HG03095 (cell line): Measurements from ENCODE around the gene ABCC6.
"Not testable (repeated sequence)": the region's sequence is repeated elsewhere in the genome, so short reads cannot be mapped to it uniquely, and the experiment has no call there.

Experiments
- ATAC-seq: cut with Tn5 transposase; IDR thresholded peaks from one replicate; pipeline ENCODE4 v1.9.1; 2021; ENCODE audit warnings: moderate library complexity; ENCODE audit not compliant: unreplicated experiment

The ABCC6 gene

DNA sequence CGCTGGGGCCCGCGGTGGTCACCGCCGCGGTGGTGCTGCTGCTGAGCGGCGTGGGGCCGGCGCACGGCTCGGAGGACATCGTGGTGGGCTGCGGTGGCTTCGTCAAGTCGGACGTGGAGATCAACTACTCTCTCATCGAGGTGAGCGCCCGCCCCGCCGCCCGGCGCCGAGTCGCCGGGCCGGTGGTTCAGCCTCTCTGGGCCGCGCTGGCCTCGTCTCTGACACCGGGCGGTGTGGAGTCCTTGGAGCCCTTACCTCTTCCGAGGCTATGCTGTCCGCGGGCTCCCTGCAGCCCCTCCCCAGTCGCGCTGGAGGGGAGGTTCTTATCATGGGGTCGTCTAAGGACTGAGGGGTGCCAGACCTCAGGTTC is 9.4 kb upstream of the ABCC6 start:
- ATAC-seq, result peak; percentile 23

- not testable (repeated sequence) for ATAC-seq
Observed at GRCh38 chr16:16223662-16224241, 458 bp upstream of the ABCC6 start.

- ATAC-seq, result not testable (repeated sequence)
Observed at GRCh38 chr16:16221382-16221781, 1.9 kb downstream of the ABCC6 start.

GRCh38 chr16:16220449-16220848 is 2.8 kb downstream of the ABCC6 start:
- not testable (repeated sequence) for ATAC-seq

GRCh38 chr16:16218787-16219186 is 4.5 kb downstream of the ABCC6 start:
- not testable (repeated sequence) for ATAC-seq

GRCh38 chr16:16218349-16218748 is 4.9 kb downstream of the ABCC6 start:
- ATAC-seq, result not testable (repeated sequence)

GRCh38 chr16:16213863-16214293 is 9.4 kb downstream of the ABCC6 start:
- ATAC-seq, result not testable (repeated sequence)

GRCh38 chr16:16211404-16211803 is 11.9 kb downstream of the ABCC6 start:
- not testable (repeated sequence) for ATAC-seq

- not testable (repeated sequence) for ATAC-seq
Observed at GRCh38 chr16:16208461-16208860, 14.8 kb downstream of the ABCC6 start.

DNA sequence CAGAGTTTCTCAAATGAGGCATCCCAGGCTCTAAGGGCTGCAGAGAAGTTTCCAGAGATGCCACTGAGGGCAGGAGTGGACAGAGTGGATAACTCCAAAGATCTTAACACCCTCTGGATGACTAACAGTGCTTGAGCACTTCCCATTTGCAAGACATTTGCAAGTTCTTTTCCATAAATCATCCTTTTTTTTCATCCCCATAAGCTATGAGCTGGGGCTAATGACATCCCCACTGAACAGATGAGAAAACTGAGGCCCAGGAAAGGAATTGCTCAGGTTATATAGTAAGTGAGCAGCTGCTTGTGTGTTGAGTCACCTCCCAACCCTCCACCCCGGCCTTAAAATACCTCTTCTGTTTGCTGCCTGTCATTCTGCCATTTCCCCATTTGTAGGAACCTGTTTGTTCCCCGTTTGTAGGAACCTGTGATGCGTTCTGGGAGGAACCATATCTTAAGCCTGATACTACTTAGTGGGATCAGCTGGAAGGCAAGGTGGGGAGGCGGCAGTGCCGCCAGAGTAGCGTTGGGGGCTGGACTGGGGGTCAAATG is 15.4 kb downstream of the ABCC6 start:
- not testable (repeated sequence) for ATAC-seq

GRCh38 chr16:16207097-16207786 is 16.1 kb downstream of the ABCC6 start:
- not testable (repeated sequence) for ATAC-seq

- ATAC-seq, result not testable (repeated sequence)
Observed at GRCh38 chr16:16205864-16206263, 17.4 kb downstream of the ABCC6 start.

DNA sequence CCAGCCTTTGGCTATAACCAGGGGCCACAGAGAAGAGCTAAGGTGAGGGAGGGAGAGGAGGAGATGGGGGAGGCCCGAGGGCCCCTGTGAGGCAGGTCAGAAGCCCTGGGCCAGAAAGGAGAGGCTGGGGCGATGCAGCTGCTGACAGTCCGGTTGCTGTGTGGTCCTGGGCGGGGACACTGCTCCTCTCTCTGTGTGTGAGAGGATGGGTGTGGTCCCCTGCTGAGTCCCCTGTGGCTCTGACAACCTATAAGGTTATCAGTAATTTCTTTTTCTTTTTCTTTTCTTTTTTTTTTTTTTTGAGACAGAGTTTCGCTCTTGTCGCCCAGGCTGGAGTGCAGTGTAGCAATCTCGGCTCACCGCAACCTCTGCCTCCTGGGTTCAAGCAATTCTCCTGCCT is 18.7 kb downstream of the ABCC6 start:
- not testable (repeated sequence) for ATAC-seq

DNA sequence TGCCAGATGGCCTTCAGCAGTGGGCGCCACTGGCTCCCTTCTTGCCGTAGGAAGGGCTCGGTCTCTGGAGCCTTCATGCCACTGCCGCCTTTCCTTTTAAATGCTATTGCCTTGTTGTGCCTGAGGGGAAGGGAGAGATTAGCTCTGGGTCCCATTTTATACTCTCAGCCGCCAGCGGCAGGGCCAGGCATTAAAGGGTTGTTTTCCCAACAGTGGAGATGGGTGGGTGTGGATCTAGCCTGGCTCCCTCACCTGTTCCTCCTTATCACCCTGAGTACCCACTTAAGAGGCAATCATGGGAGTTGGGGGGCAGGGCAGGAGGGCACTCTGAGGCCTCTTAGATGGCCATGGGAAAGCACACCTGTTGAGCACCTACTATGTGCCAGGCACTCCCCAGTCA is 19.8 kb downstream of the ABCC6 start:
- ATAC-seq, result not testable (repeated sequence)

DNA sequence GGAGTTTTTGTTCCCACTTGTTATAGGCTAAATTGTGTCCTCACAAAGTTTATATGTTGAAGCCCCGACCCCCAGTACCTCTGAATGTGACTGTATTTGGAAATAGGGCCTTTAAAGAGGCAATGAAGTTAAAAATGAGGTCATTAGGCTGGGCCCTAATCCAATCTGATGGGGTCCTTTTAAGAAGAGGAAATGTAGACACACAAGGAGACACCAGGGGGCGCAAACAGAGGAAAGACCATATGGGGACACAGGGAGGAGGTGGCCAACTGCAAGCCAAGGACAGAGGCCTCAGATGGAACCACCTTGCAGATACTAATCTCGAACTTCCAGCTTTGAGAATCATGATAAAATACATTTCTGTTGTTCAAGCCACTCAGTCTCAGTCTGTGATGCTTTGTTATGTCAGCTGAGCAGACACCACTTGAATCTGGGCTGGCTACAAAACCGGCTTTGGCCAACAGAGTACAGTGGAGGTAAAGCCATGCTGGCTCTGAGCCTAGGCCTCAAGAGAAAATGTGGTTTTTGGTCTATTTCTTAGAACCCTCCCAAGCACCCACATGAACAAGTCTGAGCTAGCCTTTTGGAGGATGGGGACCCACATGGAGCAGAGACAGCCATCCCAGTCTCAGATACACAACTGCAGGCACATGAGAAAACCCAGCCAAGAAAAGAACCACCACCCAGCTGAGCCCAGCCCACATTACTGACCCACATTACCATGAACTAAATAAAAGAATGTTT is 20.7 kb downstream of the ABCC6 start:
- not testable (repeated sequence) for ATAC-seq

DNA sequence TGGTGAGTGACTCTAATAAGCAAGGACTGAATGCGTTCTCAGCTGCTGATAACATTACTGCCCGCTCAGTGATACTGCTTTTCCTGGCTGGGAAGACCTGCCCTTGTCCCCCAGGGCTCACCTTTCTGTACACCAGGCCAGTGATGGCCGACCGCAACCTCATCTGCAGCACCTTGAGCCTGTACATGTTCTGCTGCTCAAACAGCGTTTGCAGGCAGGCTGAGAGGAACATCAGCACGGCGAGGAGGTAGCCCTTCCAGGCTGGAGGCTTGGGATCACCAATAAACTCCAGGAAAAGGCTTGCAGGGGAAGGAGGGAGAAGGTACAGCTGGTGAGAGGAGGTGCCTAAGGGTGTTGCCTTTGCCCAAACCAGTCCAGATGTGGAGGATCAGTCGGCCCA is 21.4 kb downstream of the ABCC6 start:
- ATAC-seq, result not testable (repeated sequence)

DNA sequence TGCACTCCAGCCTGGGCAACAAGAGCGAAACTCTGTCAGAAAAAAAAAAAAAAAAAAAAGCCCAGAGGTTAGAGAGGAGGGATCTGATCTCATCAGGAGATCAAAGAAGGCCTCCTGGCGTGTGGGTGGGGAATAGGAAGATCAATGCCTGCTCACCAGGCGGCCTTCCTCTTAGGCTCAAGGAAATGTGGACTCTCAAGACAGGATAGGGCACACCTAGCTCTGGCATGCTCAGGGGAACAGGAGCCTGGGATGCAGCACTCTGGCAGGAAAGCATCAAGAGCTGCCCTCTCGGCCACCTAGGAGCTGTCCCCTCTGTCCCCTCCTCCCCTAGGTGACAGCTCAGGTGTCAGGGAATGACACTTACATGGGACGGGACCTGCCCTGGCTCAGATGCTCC is 22.9 kb downstream of the ABCC6 start:
- not testable (repeated sequence) for ATAC-seq

DNA sequence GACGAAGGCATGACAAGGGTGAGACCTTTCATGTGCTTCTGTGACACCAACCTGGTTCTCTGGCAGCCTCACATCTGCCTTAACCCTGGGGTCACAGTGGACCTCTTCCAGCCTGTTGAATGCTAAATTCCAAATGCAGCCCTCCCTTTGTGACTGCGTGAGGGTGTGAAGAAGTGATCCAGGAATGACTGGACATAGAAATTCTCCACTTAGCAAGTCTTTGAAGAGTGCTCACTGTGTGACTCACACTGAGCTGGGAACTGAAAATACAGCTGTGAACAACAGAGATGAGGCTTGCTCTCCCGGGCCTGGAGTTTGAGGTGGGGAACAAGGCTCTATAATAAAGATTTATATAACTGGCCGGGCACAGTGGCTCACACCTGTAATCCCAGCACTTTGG is 23.9 kb downstream of the ABCC6 start:
- not testable (repeated sequence) for ATAC-seq

DNA sequence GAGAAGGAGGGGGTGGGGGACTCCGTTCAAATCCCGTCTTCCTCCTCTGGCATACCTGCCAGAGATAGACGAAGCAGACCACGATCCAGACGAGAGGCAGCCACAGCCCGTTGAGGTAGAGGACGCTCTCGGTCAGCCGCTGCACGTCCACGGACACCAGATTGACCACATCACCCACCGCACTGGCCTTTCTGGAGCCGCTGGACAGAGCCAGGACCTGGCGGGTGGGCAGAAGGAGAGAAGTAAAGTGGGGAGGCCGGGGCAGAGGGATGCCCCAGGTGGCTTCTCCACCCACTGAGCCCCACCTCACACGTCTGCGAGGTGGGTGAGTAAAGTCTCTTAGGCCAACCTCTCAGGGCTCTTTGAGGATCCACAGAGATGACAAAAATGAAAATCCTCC is 25.3 kb downstream of the ABCC6 start:
- no peak for ATAC-seq

- ATAC-seq, result no peak
Observed at GRCh38 chr16:16197331-16197730, 26.0 kb downstream of the ABCC6 start.

- ATAC-seq, result no peak
Observed at GRCh38 chr16:16196099-16196498, 27.2 kb downstream of the ABCC6 start.
